ENCODE data around the gene DUOX1.

DNA sequence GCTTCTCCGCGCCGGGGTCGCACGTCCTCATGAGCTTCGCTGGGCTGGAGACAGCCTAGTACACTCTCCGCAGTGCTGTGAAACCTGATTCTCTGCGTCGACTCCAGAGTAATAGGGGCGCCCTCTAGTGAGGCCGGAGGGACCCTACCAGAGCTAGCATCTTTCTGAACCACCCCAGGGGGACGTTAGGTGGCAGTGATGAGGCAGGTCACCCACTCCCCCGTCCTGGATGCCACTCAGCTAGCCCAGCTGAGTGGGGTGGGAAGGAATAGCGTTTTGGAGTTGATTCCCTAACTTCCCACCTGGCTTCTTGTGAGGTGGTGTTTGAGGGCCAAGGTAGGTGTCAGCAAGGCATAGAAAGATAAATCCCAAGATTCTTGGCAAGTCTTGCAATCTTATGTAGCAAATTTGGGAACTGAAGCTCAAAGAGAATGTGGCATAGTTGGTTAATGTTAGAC, 11.6 kb upstream of the DUOX1 start:
- TF ChIP-seq, protein P1, sequence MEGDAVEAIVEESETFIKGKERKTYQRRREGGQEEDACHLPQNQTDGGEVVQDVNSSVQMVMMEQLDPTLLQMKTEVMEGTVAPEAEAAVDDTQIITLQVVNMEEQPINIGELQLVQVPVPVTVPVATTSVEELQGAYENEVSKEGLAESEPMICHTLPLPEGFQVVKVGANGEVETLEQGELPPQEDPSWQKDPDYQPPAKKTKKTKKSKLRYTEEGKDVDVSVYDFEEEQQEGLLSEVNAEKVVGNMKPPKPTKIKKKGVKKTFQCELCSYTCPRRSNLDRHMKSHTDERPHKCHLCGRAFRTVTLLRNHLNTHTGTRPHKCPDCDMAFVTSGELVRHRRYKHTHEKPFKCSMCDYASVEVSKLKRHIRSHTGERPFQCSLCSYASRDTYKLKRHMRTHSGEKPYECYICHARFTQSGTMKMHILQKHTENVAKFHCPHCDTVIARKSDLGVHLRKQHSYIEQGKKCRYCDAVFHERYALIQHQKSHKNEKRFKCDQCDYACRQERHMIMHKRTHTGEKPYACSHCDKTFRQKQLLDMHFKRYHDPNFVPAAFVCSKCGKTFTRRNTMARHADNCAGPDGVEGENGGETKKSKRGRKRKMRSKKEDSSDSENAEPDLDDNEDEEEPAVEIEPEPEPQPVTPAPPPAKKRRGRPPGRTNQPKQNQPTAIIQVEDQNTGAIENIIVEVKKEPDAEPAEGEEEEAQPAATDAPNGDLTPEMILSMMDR (conservative IDR thresholded peaks at IDR 0.05) = peak; percentile 88
- TF ChIP-seq EZH2 (IDR thresholded peaks at IDR 0.05; ENCODE audit: low read depth) = no peak

Measured in PC-9 (cell line).